Osteocyte (in vitro differentiated cells): ENCODE results near the gene PRRC2A. TPM values are rescaled to one million over a fixed set of nuclear protein-coding genes. Genes with fewer than 3 reads are reported as not detected.

Source experiments
- DNase-seq: peaks from one replicate; pipeline ENCODE4 v3.0.0; 2021; ENCODE audit warnings: mixed read lengths; ENCODE audit not compliant: unreplicated experiment; ENCODE audit errors: extremely low spot score
- H3K27ac Mint-ChIP-seq: one replicate; pipeline ENCODE4 v1.8.0; 2021; ENCODE audit warnings: mild to moderate bottlenecking, mixed read lengths; ENCODE audit not compliant: unreplicated experiment
- H3K27me3 Mint-ChIP-seq: one replicate; pipeline ENCODE4 v1.8.0; 2021; ENCODE audit warnings: mixed read lengths; ENCODE audit not compliant: unreplicated experiment
- H3K36me3 Mint-ChIP-seq: one replicate; pipeline ENCODE4 v1.8.0; 2021; ENCODE audit warnings: mixed read lengths; ENCODE audit not compliant: unreplicated experiment
- H3K4me1 Mint-ChIP-seq: one replicate; pipeline ENCODE4 v1.8.0; 2021; ENCODE audit warnings: mixed read lengths; ENCODE audit not compliant: unreplicated experiment
- H3K4me3 Mint-ChIP-seq: one replicate; pipeline ENCODE4 v1.8.0; 2021; ENCODE audit warnings: mild to moderate bottlenecking, moderate library complexity, mixed read lengths; ENCODE audit not compliant: unreplicated experiment
- H3K9me3 Mint-ChIP-seq: one replicate; pipeline ENCODE4 v1.8.0; 2021; ENCODE audit warnings: mixed read lengths; ENCODE audit not compliant: unreplicated experiment
- CTCF ChIP-seq: fragments of 200-600 bp; sonication (generic); IDR thresholded peaks from 2 replicates; pipeline ENCODE4 v1.5.0; 2021; ENCODE audit warnings: antibody characterized with exemption, mild to moderate bottlenecking, moderate library complexity
- total RNA-seq: library from RNA; stranded (reverse); gene quantifications from 2 replicates; pipeline ENCODE4 v1.2.1, GENCODE V29; 2021

PRRC2A gene
- total RNA-seq, 1 donor from 2014 or later, result 205 TPM

- Mint-ChIP-seq H3K9me3 (no peaks in the 10 kb centered on the region), H3K27ac (no peak overlapping the region), H3K4me1 (peaks cover 2% of the 10 kb centered on the region), H3K4me3 (no peak overlapping the region), H3K36me3 (peaks cover 42% of the 10 kb centered on the region), H3K27me3 (no peaks in the 10 kb centered on the region)
- DNase-seq, result no peak
- no peak for TF ChIP-seq CTCF
These were observed 16.4 kb downstream of the PRRC2A start for GRCh38 chr6:31636698-31637596.

DNA sequence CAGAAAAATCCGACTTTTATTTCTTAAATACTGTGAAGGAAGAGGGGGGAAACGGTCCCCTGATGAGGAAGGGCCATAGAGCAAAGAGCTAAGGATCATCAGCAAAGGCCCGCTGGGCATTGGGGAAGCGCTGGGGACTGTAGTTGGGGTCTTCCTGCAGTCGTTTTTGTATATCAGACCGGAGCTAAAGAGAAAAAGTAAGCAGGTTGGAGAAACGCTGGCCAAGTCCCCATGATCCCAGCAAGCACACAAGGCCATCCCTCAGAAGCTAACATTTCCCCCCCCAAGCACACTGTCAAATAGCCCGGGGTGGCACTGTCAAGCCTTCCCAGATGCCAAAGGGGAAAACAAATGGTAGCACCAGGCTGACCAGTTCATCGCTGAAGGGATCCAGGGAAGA is 18.5 kb downstream of the PRRC2A start:
- Mint-ChIP-seq H3K9me3 (no peaks in the 10 kb centered on the region), H3K4me1 (peaks cover under 1% of the 10 kb centered on the region), H3K27me3 (no peaks in the 10 kb centered on the region), H3K36me3 (peaks cover 34% of the 10 kb centered on the region), H3K4me3 (no peak overlapping the region), H3K27ac (no peak overlapping the region)
- no peak for TF ChIP-seq CTCF
- DNase-seq, result no peak

- Mint-ChIP-seq H3K36me3 (peaks cover 33% of the 10 kb centered on the region), H3K4me3 (no peak overlapping the region), H3K4me1 (no peaks in the 10 kb centered on the region), H3K27ac (no peak overlapping the region), H3K9me3 (no peaks in the 10 kb centered on the region), H3K27me3 (no peaks in the 10 kb centered on the region)
- no peak for DNase-seq
- TF ChIP-seq CTCF, result no peak
These were observed 18.9 kb downstream of the PRRC2A start for GRCh38 chr6:31639449-31639861.

GRCh38 chr6:31640612-31641011 is 20.1 kb downstream of the PRRC2A start:
- Mint-ChIP-seq H3K27me3 (no peaks in the 10 kb centered on the region), H3K4me3 (no peak overlapping the region), H3K27ac (peak overlapping the region; percentile 23), H3K36me3 (peaks cover 32% of the 10 kb centered on the region), H3K9me3 (no peaks in the 10 kb centered on the region), H3K4me1 (no peaks in the 10 kb centered on the region)
- no peak for DNase-seq
- TF ChIP-seq CTCF, result no peak

- no peaks in the 10 kb centered on the region for H3K4me1 Mint-ChIP-seq
- no peaks in the 10 kb centered on the region for H3K27me3 Mint-ChIP-seq
- H3K36me3 Mint-ChIP-seq, result peaks cover 34% of the 10 kb centered on the region
- no peak for DNase-seq
- TF ChIP-seq CTCF, result no peak
- no peak overlapping the region for H3K27ac Mint-ChIP-seq
- H3K9me3 Mint-ChIP-seq, result no peaks in the 10 kb centered on the region
- no peak overlapping the region for H3K4me3 Mint-ChIP-seq
These were observed 20.9 kb downstream of the PRRC2A start for GRCh38 chr6:31641370-31641769.
